GM03348 (cell line): ENCODE results near the gene TMC4.
A peak's percentile ranks its signal among the peaks of the same experiment; 100 is the strongest.

ENCODE experiments used
- DNase-seq: peaks from one replicate; pipeline ENCODE4 v3.0.0; 2012; ENCODE audit warnings: low spot score

The TMC4 gene

DNA sequence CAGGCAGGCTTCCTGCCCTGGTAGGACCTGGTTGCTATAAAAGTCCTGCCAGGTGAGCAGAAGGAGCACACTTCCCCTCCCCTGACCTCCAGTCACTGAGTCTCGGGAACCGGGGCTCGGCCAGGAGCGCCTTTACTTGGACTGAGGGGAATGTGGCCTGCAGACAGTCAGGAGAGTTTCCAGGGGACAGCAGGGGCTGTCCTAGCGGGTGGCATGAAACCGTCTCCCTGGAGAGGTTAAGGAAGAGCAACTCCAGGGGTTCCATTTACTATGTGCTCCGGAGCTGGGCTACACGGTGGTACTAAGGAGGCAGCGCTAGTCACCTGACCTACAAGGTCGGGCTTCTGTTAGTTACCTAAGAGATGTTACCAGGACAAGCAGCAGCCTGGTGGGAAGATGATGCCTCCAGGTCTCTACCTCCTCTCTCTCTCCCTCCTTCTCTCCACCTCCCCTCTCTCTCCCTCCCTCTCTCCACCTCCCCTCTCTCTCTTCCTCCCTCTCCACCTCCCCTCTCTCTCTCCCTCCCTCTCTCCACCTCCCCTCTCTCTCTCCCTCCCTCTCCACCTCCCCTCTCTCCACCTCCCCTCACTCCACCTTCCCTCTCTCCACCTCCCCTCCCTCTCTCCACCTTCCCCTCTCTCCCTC is 39.5 kb downstream of the TMC4 start:
- DNase-seq = no peak

DNA sequence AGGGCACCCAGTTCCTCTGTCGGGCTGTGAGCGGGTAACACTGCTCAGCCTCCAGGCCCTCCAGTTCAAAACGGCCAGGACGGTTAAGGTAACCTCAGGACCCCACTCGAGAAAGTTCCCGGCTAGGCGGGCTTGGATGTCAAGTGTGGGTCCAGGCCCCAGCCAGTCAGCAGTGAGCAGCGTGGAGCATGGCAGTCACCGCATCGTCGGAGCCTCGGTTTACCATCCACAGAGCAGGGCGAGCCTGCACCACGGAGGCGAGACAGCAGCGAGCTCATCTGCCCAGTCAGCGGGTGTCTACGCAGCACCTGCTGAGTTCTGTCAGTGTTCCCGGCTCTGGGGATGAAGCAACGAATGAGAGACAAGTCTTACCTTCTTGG is 43.4 kb downstream of the TMC4 start:
- no peak for DNase-seq

GRCh38 chr19:54128796-54129616 is 44.0 kb downstream of the TMC4 start:
- DNase-seq = no peak

- DNase-seq = no peak
Measured at GRCh38 chr19:54128441-54128725, 44.6 kb downstream of the TMC4 start.

- no peak for DNase-seq
Measured at GRCh38 chr19:54127688-54128440, 45.1 kb downstream of the TMC4 start.

DNA sequence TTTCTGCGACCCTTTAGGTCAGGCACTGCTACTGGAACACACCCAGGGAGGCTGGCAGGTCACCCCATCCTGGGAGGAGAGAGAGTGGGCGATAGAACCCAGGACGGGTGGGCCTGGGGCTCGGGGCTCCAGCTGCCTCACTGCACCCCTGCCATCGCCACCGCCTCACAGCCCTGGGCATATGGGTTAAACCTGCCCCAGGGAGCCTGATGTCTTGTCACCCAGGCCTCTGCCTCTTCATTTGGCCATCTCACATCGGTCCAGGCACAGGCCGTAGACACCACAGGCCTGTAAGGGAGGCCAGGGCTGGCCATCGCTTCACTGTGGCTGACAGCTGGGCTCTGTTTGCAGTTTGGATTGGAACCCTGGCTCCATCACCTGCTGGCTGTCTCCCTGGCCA is 47.2 kb downstream of the TMC4 start:
- DNase-seq = no peak

DNA sequence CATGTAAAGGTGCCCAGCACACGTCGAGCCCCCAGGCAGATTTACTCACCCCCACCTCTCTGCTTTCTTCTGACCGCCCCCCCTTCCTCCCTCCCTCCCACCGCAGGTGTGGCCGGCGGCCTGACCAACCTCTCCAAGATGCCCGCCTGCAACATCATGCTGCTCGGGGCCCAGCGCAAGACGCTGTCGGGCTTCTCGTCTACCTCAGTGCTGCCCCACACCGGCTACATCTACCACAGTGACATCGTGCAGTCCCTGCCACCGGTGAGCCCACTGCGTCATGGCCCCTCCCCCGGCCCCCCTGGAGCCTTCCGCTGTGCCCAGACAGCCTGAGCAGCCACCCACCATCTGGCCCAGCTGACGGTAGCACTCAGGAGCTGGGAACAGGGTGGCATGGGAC is 48.6 kb downstream of the TMC4 start:
- no peak for DNase-seq

DNA sequence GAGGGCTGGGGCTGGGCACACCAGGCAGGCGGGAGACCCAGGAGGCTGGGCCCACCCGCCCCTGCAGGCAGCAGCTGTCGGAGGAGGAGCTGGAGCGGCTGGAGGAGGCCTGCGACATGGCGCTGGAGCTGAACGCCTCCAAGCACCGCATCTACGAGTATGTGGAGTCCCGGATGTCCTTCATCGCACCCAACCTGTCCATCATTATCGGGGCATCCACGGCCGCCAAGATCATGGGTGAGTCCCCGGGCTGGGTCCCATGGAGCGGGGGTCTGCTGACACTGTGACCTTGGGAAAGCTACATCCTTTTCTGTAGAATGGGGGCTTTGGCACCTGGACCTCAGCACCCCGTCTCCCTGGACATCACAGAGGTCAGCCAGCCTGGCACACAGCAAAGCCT is 49.3 kb downstream of the TMC4 start:
- DNase-seq = no peak

GRCh38 chr19:54121259-54121658 is 51.7 kb downstream of the TMC4 start:
- no peak for DNase-seq

DNA sequence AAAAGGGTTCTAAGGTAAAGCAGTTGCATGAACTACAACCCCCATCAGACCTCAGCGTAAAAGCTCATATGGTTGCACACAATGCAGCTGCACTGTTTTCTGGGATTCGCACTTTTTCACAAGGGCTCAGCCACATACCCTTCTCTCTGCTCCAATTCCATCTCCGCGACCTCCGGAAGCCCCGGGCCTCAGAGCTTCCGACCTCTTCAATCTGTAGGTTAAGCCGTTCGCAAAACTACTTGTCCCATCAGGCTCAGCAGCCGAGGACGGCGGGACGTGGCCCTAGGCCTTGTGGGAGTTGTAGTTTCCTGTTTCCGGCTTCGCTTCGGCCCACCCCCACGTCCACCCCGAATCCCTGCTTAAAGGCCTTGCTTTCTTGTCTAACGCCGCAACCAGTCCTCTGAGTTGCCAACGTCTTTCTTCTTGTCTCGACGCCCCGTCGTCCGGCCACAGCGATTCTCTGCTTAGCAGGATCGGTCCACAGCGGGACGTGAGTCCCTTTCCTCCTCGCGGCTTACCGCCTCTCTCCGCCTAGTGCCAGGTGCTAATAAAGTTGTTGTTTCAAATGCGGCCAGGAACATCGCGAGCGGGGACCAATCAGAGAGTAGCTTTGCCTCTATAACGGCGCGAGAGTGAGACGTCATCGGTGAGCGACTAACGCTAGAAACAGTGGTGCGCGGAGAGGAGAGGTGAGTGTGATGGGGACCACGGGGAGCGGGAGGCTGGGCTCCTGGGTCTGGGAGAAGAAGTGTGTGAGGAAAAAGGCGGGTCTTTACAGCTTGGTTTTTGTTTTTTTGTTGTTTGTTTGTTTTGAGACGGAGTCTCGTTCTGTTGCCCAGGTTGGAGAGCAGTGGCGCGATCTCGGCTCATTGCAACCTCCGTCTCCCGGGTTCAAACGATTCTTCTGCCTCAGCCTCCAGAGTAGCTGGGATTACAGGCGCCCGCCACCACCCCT is 57.6 kb downstream of the TMC4 start, which contains the start of the genes PRPF31 and TFPT:
Gene PRPF31 (plus strand): TSS at position 646 of the 955 bp plus-strand sequence. CDS start 2,525 bp downstream, outside the sequence.
Gene TFPT (minus strand): TSS at position 549 of the 955 bp plus-strand sequence. CDS start 388 bp downstream, at position 161.
- peak; percentile 97 for DNase-seq

DNA sequence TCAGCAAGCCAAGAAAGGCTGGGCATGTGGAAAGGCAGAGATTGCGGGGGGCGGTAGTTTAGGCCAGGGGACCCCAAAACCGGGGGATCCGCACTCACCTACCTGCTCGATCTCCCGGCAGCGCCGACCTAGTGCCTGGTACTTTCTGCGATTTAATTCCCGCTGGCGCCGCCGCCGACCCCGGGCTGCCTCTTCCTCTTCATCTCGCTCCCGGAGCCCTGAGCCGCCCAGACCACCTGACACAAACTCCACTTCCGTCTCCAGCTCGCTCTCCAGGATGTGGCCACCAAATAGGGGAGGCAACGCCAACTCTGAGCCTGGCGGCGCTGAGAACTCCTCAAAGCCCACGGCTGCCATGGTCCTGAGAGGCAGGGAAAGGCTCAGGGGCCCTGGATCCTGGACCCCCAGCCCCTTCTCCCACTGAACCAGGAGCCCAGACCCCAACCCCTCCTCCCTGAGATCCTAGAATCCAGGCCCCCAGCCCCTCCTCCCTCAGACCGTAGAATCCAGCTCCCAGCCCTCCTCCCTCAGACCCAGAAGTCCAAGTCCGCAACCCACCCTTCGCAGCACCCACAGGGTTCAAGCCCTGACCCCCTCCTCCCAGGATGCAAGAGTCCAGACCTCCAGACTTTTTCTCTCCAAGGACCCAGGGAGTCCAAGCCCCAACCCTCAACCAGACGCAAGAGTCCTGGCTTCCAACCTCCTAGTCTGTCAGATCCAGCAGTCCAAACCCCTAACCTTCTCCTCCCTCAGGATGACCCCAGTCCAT is 58.4 kb downstream of the TMC4 start:
- peak; percentile 42 for DNase-seq
